Measurements from ENCODE around the gene KLF11. TPM values are rescaled to one million over a fixed set of nuclear protein-coding genes. Genes with fewer than 3 reads are reported as not detected.

The KLF11 gene
- total RNA-seq, 2 donors from 2014 or later, result 9.3 to 13.1 TPM

GRCh38 chr2:10006236-10007161 lies 36.9 kb upstream of the KLF11 start:
- Histone ChIP-seq H3K36me3 (ENCODE audit: control insufficient read depth, insufficient read depth, low read length) (no peaks in the 10 kb centered on the region), H3K4me1 (ENCODE audit: control insufficient read depth, insufficient read depth, low read length) (no peaks in the 10 kb centered on the region), H3K9me3 (ENCODE audit: control insufficient read depth, low read length) (no peaks in the 10 kb centered on the region), H3K27me3 (ENCODE audit: control insufficient read depth, insufficient read depth, low read length, poor library complexity, severe bottlenecking) (no peaks in the 10 kb centered on the region), H3K9ac (ENCODE audit: extremely low read depth, low read length, poor library complexity, severe bottlenecking) (no peak overlapping the region), H3K27ac (ENCODE audit: low read depth, low read length) (no peak overlapping the region), H3K4me3 (ENCODE audit: low read length) (no peak overlapping the region)
- TF ChIP-seq, protein P1, sequence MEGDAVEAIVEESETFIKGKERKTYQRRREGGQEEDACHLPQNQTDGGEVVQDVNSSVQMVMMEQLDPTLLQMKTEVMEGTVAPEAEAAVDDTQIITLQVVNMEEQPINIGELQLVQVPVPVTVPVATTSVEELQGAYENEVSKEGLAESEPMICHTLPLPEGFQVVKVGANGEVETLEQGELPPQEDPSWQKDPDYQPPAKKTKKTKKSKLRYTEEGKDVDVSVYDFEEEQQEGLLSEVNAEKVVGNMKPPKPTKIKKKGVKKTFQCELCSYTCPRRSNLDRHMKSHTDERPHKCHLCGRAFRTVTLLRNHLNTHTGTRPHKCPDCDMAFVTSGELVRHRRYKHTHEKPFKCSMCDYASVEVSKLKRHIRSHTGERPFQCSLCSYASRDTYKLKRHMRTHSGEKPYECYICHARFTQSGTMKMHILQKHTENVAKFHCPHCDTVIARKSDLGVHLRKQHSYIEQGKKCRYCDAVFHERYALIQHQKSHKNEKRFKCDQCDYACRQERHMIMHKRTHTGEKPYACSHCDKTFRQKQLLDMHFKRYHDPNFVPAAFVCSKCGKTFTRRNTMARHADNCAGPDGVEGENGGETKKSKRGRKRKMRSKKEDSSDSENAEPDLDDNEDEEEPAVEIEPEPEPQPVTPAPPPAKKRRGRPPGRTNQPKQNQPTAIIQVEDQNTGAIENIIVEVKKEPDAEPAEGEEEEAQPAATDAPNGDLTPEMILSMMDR (conservative IDR thresholded peaks at IDR 0.05), result no peak
- H3K4me1 Mint-ChIP-seq, result no peaks in the 10 kb centered on the region
- WGBS, 2 experiments (ENCODE audit: insufficient coverage in 1 of 2, insufficient read length in 1 of 2), result 94 to 95% methylated on average over 30 to 64 of the region's 64 CpGs
- no peaks in the 10 kb centered on the region for H3K36me3 Mint-ChIP-seq (ENCODE audit: low read depth)
- H3K27ac Mint-ChIP-seq, result no peak overlapping the region
- H3K27me3 Mint-ChIP-seq (ENCODE audit: insufficient read depth), result no peaks in the 10 kb centered on the region
- peak; percentile 59 for DNase-seq
- no peak overlapping the region for H3K4me3 Mint-ChIP-seq
- no peaks in the 10 kb centered on the region for H3K9me3 Mint-ChIP-seq

GRCh38 chr2:10007435-10007834 lies 35.9 kb upstream of the KLF11 start:
- no peaks in the 10 kb centered on the region for H3K27me3 Mint-ChIP-seq (ENCODE audit: insufficient read depth)
- Histone ChIP-seq H3K36me3 (ENCODE audit: control insufficient read depth, insufficient read depth, low read length) (no peaks in the 10 kb centered on the region), H3K9me3 (ENCODE audit: control insufficient read depth, low read length) (no peaks in the 10 kb centered on the region), H3K27me3 (ENCODE audit: control insufficient read depth, insufficient read depth, low read length, poor library complexity, severe bottlenecking) (no peaks in the 10 kb centered on the region), H3K4me1 (ENCODE audit: control insufficient read depth, insufficient read depth, low read length) (no peaks in the 10 kb centered on the region), H3K4me3 (ENCODE audit: low read length) (no peak overlapping the region), H3K9ac (ENCODE audit: extremely low read depth, low read length, poor library complexity, severe bottlenecking) (no peak overlapping the region), H3K27ac (ENCODE audit: low read depth, low read length) (no peak overlapping the region)
- no peak overlapping the region for H3K27ac Mint-ChIP-seq
- no peak for DNase-seq
- 91 to 92% methylated on average over 8 to 9 of the region's 9 CpGs for WGBS, 2 experiments (ENCODE audit: insufficient coverage in 1 of 2, insufficient read length in 1 of 2)
- no peaks in the 10 kb centered on the region for H3K9me3 Mint-ChIP-seq
- H3K4me1 Mint-ChIP-seq, result no peaks in the 10 kb centered on the region
- H3K36me3 Mint-ChIP-seq (ENCODE audit: low read depth), result no peaks in the 10 kb centered on the region
- H3K4me3 Mint-ChIP-seq, result no peak overlapping the region
- TF ChIP-seq, protein P1 (conservative IDR thresholded peaks at IDR 0.05), result no peak

DNA sequence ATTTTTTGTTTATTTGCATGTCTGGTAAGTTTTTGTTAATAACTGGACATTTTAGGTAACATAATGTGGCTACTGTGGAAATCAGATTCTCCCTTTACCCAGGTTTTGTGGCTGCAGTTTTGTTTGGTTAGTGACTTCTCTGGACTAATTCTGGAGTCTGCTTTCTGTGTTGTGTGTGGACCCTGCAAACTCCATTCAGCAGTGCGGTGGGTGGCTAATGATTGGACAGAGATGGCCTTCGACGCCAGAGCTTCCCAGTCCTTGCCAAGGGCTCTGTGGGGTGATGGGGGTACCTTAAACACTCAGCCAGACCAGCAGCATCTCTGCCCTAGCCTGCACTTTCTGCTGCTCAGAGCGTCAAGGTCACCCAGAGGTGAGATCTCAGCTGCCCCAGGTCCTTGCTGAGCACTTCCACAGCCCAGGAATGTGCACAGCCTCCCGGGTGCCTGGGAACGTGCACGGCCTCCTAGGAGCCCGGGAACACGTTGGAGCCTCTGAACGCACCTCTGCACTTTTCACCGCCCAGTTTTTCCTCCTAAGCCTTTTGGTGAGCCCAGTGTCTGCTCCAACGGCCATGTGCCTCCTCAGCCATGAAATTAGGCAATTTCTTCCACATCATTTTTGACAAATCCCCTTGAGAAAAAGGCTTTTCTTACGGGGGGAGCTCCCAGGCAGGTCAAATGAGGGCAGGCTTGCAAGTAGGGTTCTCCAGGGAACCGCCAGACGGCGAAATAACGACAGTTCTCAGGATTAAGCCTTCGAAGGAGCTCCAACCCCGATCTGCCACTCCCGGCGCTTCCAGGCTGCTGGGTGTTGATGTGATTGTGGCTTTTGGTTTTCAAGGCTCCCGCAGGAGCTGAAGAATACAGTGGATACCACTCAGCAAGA lies 35.2 kb upstream of the KLF11 start:
- H3K4me1 Mint-ChIP-seq, result no peaks in the 10 kb centered on the region
- Histone ChIP-seq H3K36me3 (ENCODE audit: control insufficient read depth, insufficient read depth, low read length) (no peaks in the 10 kb centered on the region), H3K9me3 (ENCODE audit: control insufficient read depth, low read length) (no peaks in the 10 kb centered on the region), H3K27me3 (ENCODE audit: control insufficient read depth, insufficient read depth, low read length, poor library complexity, severe bottlenecking) (no peaks in the 10 kb centered on the region), H3K4me1 (ENCODE audit: control insufficient read depth, insufficient read depth, low read length) (no peaks in the 10 kb centered on the region), H3K4me3 (ENCODE audit: low read length) (no peak overlapping the region), H3K9ac (ENCODE audit: extremely low read depth, low read length, poor library complexity, severe bottlenecking) (no peak overlapping the region), H3K27ac (ENCODE audit: low read depth, low read length) (no peak overlapping the region)
- H3K36me3 Mint-ChIP-seq (ENCODE audit: low read depth), result no peaks in the 10 kb centered on the region
- H3K4me3 Mint-ChIP-seq, result no peak overlapping the region
- no peaks in the 10 kb centered on the region for H3K27me3 Mint-ChIP-seq (ENCODE audit: insufficient read depth)
- 85 to 86% methylated on average over 19 to 22 of the region's 22 CpGs for WGBS, 2 experiments (ENCODE audit: insufficient coverage in 1 of 2, insufficient read length in 1 of 2)
- H3K9me3 Mint-ChIP-seq, result no peaks in the 10 kb centered on the region
- H3K27ac Mint-ChIP-seq, result no peak overlapping the region
- no peak for DNase-seq
- TF ChIP-seq, protein P1 (conservative IDR thresholded peaks at IDR 0.05), result no peak
